IPS-20b (cell line): ENCODE measurements around the gene STAT6.
A peak's percentile ranks its signal among the peaks of the same experiment; 100 is the strongest.

Source experiments
- H3K27ac ChIP-seq: one replicate; pipeline ENCODE4 v1.5.1; 2013; ENCODE audit warnings: low read length
- H3K27me3 ChIP-seq: 2 replicates; pipeline ENCODE4 v1.6.1; 2013; ENCODE audit warnings: mild to moderate bottlenecking, low read length, inconsistent platforms; ENCODE audit not compliant: insufficient read depth
- H3K36me3 ChIP-seq: 2 replicates; pipeline ENCODE4 v1.6.1; 2013; ENCODE audit warnings: low read depth, mild to moderate bottlenecking, inconsistent platforms, low read length, moderate library complexity; ENCODE audit not compliant: insufficient read depth
- H3K4me1 ChIP-seq: 2 replicates; pipeline ENCODE4 v1.6.1; 2013; ENCODE audit warnings: mild to moderate bottlenecking, control low read depth, inconsistent platforms, low read length, moderate library complexity; ENCODE audit not compliant: insufficient read depth
- H3K4me3 ChIP-seq: 2 replicates; pipeline ENCODE4 v1.5.1; 2013; ENCODE audit warnings: mild to moderate bottlenecking, low read length, inconsistent platforms
- H3K9ac ChIP-seq: 2 replicates; pipeline ENCODE4 v1.6.1; 2013; ENCODE audit warnings: low read depth, mild to moderate bottlenecking, inconsistent platforms, low read length, moderate library complexity
- H3K9me3 ChIP-seq: 2 replicates; pipeline ENCODE4 v1.6.1; 2013; ENCODE audit warnings: mild to moderate bottlenecking, low read depth, low read length, inconsistent platforms; ENCODE audit not compliant: insufficient read depth

STAT6 gene

GRCh38 chr12:57094208-57095160 lies 16.7 kb downstream of the STAT6 start:
- Histone ChIP-seq H3K27ac (peak overlapping the region; percentile 67), H3K36me3 (peaks cover 56% of the 10 kb centered on the region), H3K9ac (peak overlapping the region; percentile 76; the same call in 1 of the 2 replicates), H3K9me3 (no peaks in the 10 kb centered on the region), H3K4me1 (peaks cover 10% of the 10 kb centered on the region; the same call in 1 of the 2 replicates), H3K4me3 (peak overlapping the region; percentile 44; the same call in 1 of the 2 replicates), H3K27me3 (no peaks in the 10 kb centered on the region)

DNA sequence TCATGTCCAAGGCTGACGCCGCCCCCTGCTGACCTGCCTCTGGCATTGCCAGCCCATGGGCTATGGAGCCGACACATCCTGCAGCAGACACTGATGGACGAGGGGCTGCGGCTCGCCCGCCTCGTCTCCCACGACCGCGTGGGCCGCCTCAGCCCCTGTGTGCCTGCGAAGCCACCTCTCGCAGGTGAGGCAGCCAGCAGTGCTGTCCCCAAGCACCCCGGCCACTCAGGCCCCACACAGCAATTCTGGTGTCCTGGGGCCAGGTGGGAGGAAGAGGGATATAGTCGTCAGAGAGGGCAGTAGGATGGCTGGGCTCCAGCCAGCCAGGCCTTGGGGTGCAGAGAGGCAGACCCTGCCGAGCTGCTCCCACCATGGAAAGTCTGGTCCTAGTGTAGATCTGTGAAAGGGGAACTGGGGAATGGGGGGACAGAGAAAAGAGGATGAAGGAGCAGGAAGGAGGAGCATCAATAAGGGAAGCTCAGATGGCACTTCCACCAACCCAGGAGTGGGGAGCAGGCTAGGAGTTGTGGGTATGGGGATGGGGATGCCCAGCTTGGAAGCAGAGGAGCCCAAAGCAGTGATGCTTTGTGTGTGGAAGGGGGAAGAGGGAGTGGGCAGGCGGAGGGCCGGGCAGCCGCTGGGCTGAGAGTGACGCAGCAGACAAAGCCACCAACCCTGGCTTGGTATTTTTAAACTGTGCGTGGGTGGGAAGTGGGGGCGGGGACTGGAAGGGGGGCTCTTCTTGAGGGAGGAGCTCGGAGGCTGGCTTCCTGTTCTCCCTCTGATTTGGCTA lies 17.6 kb downstream of the STAT6 start:
- H3K4me1 ChIP-seq, result peaks cover 10% of the 10 kb centered on the region; the same call in 1 of the 2 replicates
- H3K36me3 ChIP-seq, result peaks cover 56% of the 10 kb centered on the region
- no peaks in the 10 kb centered on the region for H3K9me3 ChIP-seq
- H3K4me3 ChIP-seq, result no peak overlapping the region
- peak overlapping the region; percentile 76; the same call in 1 of the 2 replicates for H3K9ac ChIP-seq
- peak overlapping the region; percentile 87 for H3K27ac ChIP-seq
- no peaks in the 10 kb centered on the region for H3K27me3 ChIP-seq

DNA sequence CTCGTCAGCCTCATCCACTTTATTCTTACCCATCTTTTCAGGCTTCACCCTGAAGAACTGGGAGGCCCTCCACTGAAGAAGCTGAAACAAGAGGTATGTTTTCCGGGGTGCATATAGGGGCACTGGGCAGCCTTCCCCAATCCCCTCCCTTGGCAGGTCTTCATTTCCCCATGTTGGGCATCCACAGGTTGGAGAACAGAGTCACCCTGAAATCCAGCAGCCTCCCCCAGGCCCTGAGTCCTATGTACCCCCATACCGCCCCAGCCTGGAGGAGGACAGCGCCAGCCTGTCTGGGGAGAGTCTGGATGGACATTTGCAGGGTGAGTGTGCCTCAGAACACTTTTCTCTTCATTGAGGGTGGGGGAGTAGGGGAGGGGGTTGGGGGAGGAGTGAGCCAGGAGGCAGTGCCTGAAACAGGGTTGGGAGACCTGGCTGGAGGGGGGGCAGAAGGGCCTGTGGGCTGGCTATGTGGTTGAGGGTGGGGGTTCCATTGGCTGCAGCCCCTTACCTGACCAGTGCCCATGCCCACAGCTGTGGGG lies 18.2 kb downstream of the STAT6 start:
- Histone ChIP-seq H3K27me3 (no peaks in the 10 kb centered on the region), H3K4me1 (peaks cover 10% of the 10 kb centered on the region; the same call in 1 of the 2 replicates), H3K36me3 (peaks cover 56% of the 10 kb centered on the region), H3K9ac (no peak overlapping the region; the same call in 1 of the 2 replicates), H3K4me3 (no peak overlapping the region), H3K27ac (no peak overlapping the region), H3K9me3 (no peaks in the 10 kb centered on the region)

DNA sequence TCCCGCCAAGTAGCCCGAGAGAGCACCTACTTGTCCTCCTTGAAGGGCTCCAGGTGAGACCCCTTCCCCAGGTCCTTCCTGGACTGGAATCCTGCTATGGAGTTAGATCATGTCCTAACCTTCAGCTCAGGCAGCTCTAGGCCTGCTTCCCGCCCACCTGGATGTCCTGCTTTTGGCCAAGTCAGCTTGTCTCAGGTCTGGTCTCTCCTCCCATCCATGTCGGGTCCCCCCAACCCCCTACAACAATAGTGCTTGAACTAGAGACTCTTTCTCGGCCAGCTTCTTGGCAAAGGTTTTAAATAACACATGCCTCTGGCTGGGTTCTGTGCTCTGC lies 18.7 kb downstream of the STAT6 start:
- H3K27ac ChIP-seq, result no peak overlapping the region
- no peaks in the 10 kb centered on the region for H3K9me3 ChIP-seq
- no peak overlapping the region for H3K4me3 ChIP-seq
- H3K36me3 ChIP-seq, result peaks cover 56% of the 10 kb centered on the region
- no peak overlapping the region for H3K9ac ChIP-seq
- H3K4me1 ChIP-seq, result peaks cover 10% of the 10 kb centered on the region; the same call in 1 of the 2 replicates
- H3K27me3 ChIP-seq, result no peaks in the 10 kb centered on the region

GRCh38 chr12:57091638-57092528 lies 19.3 kb downstream of the STAT6 start:
- Histone ChIP-seq H3K27ac (no peak overlapping the region), H3K4me1 (peaks cover 10% of the 10 kb centered on the region; the same call in 1 of the 2 replicates), H3K9me3 (no peaks in the 10 kb centered on the region), H3K4me3 (no peak overlapping the region), H3K36me3 (peaks cover 56% of the 10 kb centered on the region), H3K9ac (no peak overlapping the region), H3K27me3 (no peaks in the 10 kb centered on the region)

DNA sequence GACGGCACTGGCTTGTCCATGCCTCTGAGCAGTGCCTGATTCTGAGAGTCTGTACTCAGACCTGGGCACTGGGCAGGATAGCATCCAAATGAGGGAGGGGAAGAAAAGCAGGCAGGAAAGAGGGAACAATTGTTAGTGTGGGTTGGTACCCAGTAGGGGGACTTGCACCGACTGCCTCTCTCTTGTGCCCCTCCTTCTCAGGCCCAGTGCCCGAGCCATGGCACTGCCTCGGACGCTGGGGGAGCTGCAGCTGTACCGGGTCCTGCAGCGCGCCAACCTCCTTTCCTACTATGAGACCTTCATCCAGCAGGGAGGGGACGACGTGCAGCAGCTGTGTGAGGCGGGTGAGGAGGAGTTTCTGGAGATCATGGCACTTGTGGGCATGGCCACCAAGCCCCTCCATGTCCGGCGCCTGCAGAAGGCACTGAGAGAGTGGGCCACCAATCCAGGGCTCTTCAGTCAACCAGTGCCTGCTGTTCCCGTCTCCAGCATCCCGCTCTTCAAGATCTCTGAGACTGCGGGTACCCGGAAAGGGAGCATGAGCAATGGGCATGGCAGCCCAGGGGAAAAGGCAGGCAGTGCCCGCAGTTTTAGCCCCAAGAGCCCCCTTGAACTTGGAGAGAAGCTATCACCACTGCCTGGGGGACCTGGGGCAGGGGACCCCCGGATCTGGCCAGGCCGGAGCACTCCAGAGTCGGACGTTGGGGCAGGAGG lies 20.1 kb downstream of the STAT6 start:
- peak overlapping the region; percentile 52; the same call in 1 of the 2 replicates for H3K4me3 ChIP-seq
- H3K4me1 ChIP-seq, result peaks cover 10% of the 10 kb centered on the region; the same call in 1 of the 2 replicates
- no peaks in the 10 kb centered on the region for H3K27me3 ChIP-seq
- H3K9me3 ChIP-seq, result no peaks in the 10 kb centered on the region
- H3K27ac ChIP-seq, result no peak overlapping the region
- no peak overlapping the region for H3K9ac ChIP-seq
- H3K36me3 ChIP-seq, result peaks cover 49% of the 10 kb centered on the region

GRCh38 chr12:57090490-57090889 lies 20.7 kb downstream of the STAT6 start:
- Histone ChIP-seq H3K27me3 (no peaks in the 10 kb centered on the region), H3K4me3 (peak overlapping the region; percentile 52), H3K36me3 (peaks cover 43% of the 10 kb centered on the region), H3K9me3 (no peaks in the 10 kb centered on the region), H3K4me1 (peaks cover 14% of the 10 kb centered on the region; the same call in 1 of the 2 replicates), H3K9ac (no peak overlapping the region), H3K27ac (no peak overlapping the region)

DNA sequence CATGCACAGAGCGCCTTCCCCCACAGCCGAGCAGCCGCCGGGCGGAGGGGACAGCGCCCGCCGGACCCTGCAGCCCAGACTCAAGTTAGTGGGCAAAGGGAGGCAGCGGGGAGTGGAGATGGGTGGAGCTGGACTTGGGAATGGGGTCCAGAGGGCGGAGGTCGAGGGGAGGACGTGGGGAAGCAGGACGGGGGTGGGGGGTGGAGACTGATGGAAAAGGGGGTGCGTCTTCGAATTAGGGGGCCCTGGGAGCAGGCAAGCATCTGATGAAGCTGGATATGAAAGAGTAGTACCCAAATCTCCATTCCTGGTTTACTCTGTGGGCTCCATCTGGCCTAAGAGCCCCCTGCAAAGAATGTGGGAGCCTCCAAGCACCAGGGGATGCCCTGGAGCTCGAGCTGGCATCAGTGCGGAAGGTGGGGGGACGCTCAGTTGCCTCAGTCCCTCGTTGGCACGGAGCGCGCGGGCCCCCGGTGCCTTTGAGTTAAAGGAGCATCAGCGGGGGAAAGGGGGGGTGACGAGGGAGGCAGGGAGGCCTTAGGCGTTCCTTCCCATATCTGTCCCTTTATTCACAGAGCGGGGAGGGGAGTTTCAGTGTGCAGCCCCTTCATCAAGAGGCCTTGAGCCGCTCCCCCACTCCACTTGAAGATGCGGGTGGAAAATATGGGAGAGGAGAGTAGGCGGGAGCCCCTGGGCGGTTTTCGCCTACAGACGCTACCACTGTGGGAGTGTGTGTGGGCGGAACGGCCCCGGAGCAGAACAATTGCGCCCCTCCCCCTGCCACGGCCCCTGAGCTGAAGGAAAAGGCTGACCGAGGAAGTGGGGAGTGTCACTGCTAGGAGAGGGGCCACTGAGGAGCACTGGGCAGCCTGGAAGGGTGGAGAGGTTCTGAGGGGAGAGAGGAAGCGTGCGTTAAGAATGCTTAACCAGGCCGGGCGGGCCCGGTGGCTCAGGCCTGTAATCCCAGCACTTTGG lies 21.6 kb downstream of the STAT6 start:
- Histone ChIP-seq H3K9me3 (no peaks in the 10 kb centered on the region), H3K4me1 (peaks cover 16% of the 10 kb centered on the region; the same call in 1 of the 2 replicates), H3K4me3 (peak overlapping the region; percentile 90), H3K9ac (peak overlapping the region; percentile 77; the same call in 1 of the 2 replicates), H3K36me3 (peaks cover 33% of the 10 kb centered on the region), H3K27me3 (no peaks in the 10 kb centered on the region), H3K27ac (no peak overlapping the region)

GRCh38 chr12:57088354-57089270 lies 22.6 kb downstream of the STAT6 start, which contains the start of gene NAB2:
TSS of gene NAB2 (plus strand) at chr12:57089114. CDS start at chr12:57089272, 158 bp downstream.
- Histone ChIP-seq H3K4me3 (peak within 1 kb of the TSS; percentile 90), H3K9me3 (no peaks in the 10 kb centered on the region), H3K27me3 (no peaks in the 10 kb centered on the region), H3K36me3 (peaks cover 27% of the 10 kb centered on the region), H3K9ac (peak within 1 kb of the TSS; percentile 91), H3K4me1 (peaks cover 10% of the 10 kb centered on the region; the same call in 1 of the 2 replicates), H3K27ac (peak within 1 kb of the TSS; percentile 63)
